ENCODE data around the gene RPL3. TPM values are rescaled to one million over a fixed set of nuclear protein-coding genes. Genes with fewer than 3 reads are reported as not detected.
A peak's percentile ranks its signal among the peaks of the same experiment; 100 is the strongest.

RPL3 gene
- total RNA-seq, 1 donor from 2014 or later, result 8,485 TPM

- H3K36me3 ChIP-seq (ENCODE audit: control insufficient read depth, insufficient read depth, low read length), result no peaks in the 10 kb centered on the region
- no peak for DNase-seq (ENCODE audit: low read depth)
These were observed 22.4 kb downstream of the RPL3 start for GRCh38 chr22:39296981-39297489.

DNA sequence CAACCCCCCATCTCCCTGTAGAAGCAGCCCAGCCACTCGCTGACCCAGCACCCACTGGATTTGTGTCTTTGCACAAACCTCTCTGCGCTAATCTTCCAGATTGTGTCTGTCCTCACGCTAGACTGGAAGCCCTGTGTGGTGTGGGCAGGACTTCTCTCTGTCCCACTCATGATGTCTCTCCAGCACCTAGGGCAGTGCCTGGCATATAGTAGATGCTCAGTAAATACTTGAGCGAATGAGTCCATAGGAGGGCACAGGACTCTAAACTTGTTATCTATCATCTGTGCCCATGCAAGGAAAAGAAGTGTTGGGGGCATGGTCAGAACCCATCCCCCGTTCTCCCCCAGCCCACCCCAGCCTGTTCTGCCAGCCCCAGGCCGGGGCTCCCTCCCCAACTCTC lies 22.9 kb downstream of the RPL3 start:
- no peak for DNase-seq (ENCODE audit: low read depth)
- FAIRE-seq, result no peak
- Histone ChIP-seq H3K27me3 (ENCODE audit: control insufficient read depth, insufficient read depth, low read length) (no peaks in the 10 kb centered on the region), H3K4me3 (ENCODE audit: low read depth, low read length) (no peak overlapping the region), H3K36me3 (ENCODE audit: control insufficient read depth, insufficient read depth, low read length) (no peaks in the 10 kb centered on the region)
- TF ChIP-seq, protein P1, sequence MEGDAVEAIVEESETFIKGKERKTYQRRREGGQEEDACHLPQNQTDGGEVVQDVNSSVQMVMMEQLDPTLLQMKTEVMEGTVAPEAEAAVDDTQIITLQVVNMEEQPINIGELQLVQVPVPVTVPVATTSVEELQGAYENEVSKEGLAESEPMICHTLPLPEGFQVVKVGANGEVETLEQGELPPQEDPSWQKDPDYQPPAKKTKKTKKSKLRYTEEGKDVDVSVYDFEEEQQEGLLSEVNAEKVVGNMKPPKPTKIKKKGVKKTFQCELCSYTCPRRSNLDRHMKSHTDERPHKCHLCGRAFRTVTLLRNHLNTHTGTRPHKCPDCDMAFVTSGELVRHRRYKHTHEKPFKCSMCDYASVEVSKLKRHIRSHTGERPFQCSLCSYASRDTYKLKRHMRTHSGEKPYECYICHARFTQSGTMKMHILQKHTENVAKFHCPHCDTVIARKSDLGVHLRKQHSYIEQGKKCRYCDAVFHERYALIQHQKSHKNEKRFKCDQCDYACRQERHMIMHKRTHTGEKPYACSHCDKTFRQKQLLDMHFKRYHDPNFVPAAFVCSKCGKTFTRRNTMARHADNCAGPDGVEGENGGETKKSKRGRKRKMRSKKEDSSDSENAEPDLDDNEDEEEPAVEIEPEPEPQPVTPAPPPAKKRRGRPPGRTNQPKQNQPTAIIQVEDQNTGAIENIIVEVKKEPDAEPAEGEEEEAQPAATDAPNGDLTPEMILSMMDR (IDR thresholded peaks at IDR 0.05; ENCODE audit: insufficient read depth, low read length, severe bottlenecking), result no peak

More at GRCh38 chr22:39296981-39297489, 22.4 kb downstream of the RPL3 start:
- H3K4me3 ChIP-seq (ENCODE audit: low read depth, low read length), result no peak overlapping the region
- H3K27me3 ChIP-seq (ENCODE audit: control insufficient read depth, insufficient read depth, low read length), result no peaks in the 10 kb centered on the region
- TF ChIP-seq, protein P1 (IDR thresholded peaks at IDR 0.05; ENCODE audit: insufficient read depth, low read length, severe bottlenecking), result no peak
- FAIRE-seq, result no peak

DNA sequence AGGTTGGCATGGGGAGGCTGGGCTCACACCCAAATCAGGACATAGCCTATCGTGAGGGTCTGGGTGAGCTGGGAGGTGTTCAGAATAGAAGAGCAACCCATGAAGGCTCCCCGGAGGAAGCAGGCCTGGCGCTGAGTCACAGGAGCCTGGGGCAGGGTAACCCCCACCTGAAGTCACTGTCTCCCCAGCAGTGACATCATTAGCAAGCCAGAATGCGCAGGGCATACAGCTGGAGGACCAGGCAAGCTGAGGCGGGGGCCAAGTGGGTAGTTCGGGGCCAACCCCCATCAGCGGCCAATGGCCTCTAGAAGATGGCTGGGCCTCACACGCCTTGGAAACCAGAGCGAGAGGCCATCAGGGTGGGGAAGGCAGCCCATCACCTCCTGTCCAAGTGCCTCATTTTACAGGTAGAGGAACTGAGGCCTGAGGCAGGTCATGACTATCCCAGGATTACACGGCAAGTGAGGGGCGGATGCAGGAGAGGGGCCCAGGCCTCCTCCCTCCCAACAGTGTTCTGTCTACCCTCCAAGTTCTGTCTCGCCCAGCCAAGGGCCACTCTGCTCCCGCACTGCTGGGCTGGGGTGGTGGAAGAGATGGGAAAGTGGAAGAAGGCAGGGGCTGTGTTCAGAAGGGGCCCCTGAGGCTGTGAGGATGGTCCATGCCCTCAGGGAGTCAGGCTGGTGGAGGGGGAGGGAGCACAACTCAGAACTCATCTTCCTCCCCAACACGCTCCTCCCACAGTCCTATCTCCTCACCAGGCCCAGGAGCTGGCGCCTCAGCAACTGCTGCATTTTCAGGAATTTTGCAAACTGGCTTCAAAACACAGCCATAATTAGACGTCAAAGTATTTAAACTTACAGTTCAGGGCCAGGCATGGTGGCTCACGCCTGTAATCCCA lies 24.6 kb downstream of the RPL3 start:
- TF ChIP-seq, protein P1 (IDR thresholded peaks at IDR 0.05; ENCODE audit: insufficient read depth, low read length, severe bottlenecking), result no peak
- Histone ChIP-seq H3K27me3 (ENCODE audit: control insufficient read depth, insufficient read depth, low read length) (no peaks in the 10 kb centered on the region), H3K4me3 (ENCODE audit: low read depth, low read length) (no peak overlapping the region), H3K36me3 (ENCODE audit: control insufficient read depth, insufficient read depth, low read length) (no peaks in the 10 kb centered on the region)
- DNase-seq (ENCODE audit: low read depth) (no peak), FAIRE-seq (no peak)

GRCh38 chr22:39293766-39294368 lies 25.6 kb downstream of the RPL3 start:
- FAIRE-seq (no peak), DNase-seq (ENCODE audit: low read depth) (no peak)
- TF ChIP-seq, protein P1 (IDR thresholded peaks at IDR 0.05; ENCODE audit: insufficient read depth, low read length, severe bottlenecking), result no peak
- Histone ChIP-seq H3K27me3 (ENCODE audit: control insufficient read depth, insufficient read depth, low read length) (no peaks in the 10 kb centered on the region), H3K36me3 (ENCODE audit: control insufficient read depth, insufficient read depth, low read length) (no peaks in the 10 kb centered on the region), H3K4me3 (ENCODE audit: low read depth, low read length) (no peak overlapping the region)

GRCh38 chr22:39292561-39293074 lies 26.8 kb downstream of the RPL3 start:
- FAIRE-seq (no peak), DNase-seq (ENCODE audit: low read depth) (peak; percentile 93)
- Histone ChIP-seq H3K4me3 (ENCODE audit: low read depth, low read length) (no peak overlapping the region), H3K36me3 (ENCODE audit: control insufficient read depth, insufficient read depth, low read length) (no peaks in the 10 kb centered on the region), H3K27me3 (ENCODE audit: control insufficient read depth, insufficient read depth, low read length) (no peaks in the 10 kb centered on the region)
- TF ChIP-seq, protein P1 (IDR thresholded peaks at IDR 0.05; ENCODE audit: insufficient read depth, low read length, severe bottlenecking), result no peak

Measured in bronchial epithelial cell (primary cell).